OCI-LY3 (cell line): ENCODE measurements around the gene ADTRP.

Experiments used
- H2AFZ ChIP-seq: fragments of 200-600, 300-600 bp; shearing (Covaris generic); 2 replicates; pipeline ENCODE4 v1.6.0; 2014; ENCODE audit warnings: antibody characterized with exemption, low read depth, low read length
- H3K27ac ChIP-seq: fragments of 200-600, 300-600 bp; sonication (generic); 2 replicates; pipeline ENCODE4 v1.5.1; 2014; ENCODE audit warnings: mild to moderate bottlenecking, low read length, moderate library complexity, mixed read lengths
- H3K27me3 ChIP-seq: fragments of 200-600, 300-600 bp; sonication (generic); 2 replicates; pipeline ENCODE4 v1.6.1; 2014; ENCODE audit warnings: low read depth, low read length, mixed read lengths
- H3K36me3 ChIP-seq: fragments of 200-600, 300-600 bp; sonication (generic); replicated peaks from 2 replicates; pipeline ENCODE3; 2014; ENCODE audit warnings: low read depth, low read length, mixed read lengths
- H3K4me1 ChIP-seq: fragments of 300-600, 200-600 bp; sonication (generic); 2 replicates; pipeline ENCODE4 v1.6.1; 2014; ENCODE audit warnings: low read length, mixed read lengths
- H3K4me2 ChIP-seq: fragments of 200-600, 300-600 bp; sonication (generic); 2 replicates; pipeline ENCODE4 v1.6.1; 2014; ENCODE audit warnings: low read length, mixed read lengths
- H3K4me3 ChIP-seq: fragments of 300-600, 200-600 bp; sonication (generic); 2 replicates; pipeline ENCODE4 v1.5.1; 2014; ENCODE audit warnings: antibody characterized with exemption, mild to moderate bottlenecking, low read length, moderate library complexity
- H3K79me2 ChIP-seq: fragments of 300-600, 200-600 bp; shearing (Covaris generic); 2 replicates; pipeline ENCODE4 v1.6.1; 2014; ENCODE audit warnings: mild to moderate bottlenecking, low read length, mixed read lengths
- H3K9ac ChIP-seq: fragments of 300-600, 200-600 bp; shearing (Covaris generic); 2 replicates; pipeline ENCODE4 v1.6.0; 2014; ENCODE audit warnings: mild to moderate bottlenecking, low read length, moderate library complexity
- H3K9me3 ChIP-seq: fragments of 200-600, 300-600 bp; shearing (Covaris generic); 2 replicates; pipeline ENCODE4 v1.6.1; 2014; ENCODE audit warnings: low read length, mixed read lengths; ENCODE audit not compliant: insufficient read depth
- H4K20me1 ChIP-seq: fragments of 200-600, 300-600 bp; sonication (generic); 2 replicates; pipeline ENCODE4 v1.6.1; 2016; ENCODE audit warnings: low read length, mixed read lengths; ENCODE audit not compliant: insufficient read depth
- CTCF ChIP-seq: fragments of 200-600, 300-600 bp; sonication (generic); IDR thresholded peaks from 2 replicates; pipeline ENCODE4 v1.5.1; 2014; ENCODE audit warnings: antibody characterized with exemption, low read length, low read depth
- EZH2phosphoT487 ChIP-seq: fragments of 200-600 bp; shearing (Covaris generic); IDR thresholded peaks from 2 replicates; pipeline ENCODE4 v1.6.1; 2018; ENCODE audit warnings: antibody characterized with exemption, mixed run types, low read depth

Gene ADTRP

GRCh38 chr6:11718031-11718430 lies 60.6 kb downstream of the ADTRP start:
- H3K27ac ChIP-seq = no peak overlapping the region
- no peak overlapping the region for H3K9ac ChIP-seq
- H3K4me1 ChIP-seq = peaks cover 35% of the 10 kb centered on the region
- H3K4me2 ChIP-seq = no peak overlapping the region
- no peak overlapping the region for H3K4me3 ChIP-seq
- H4K20me1 ChIP-seq = no peaks in the 10 kb centered on the region
- no peaks in the 10 kb centered on the region for H3K36me3 ChIP-seq
- no peaks in the 10 kb centered on the region for H3K79me2 ChIP-seq
- TF ChIP-seq CTCF (no peak), EZH2phosphoT487 (no peak)
- no peaks in the 10 kb centered on the region for H3K9me3 ChIP-seq
- no peak overlapping the region for H2AFZ ChIP-seq
- no peaks in the 10 kb centered on the region for H3K27me3 ChIP-seq

- no peaks in the 10 kb centered on the region for H3K36me3 ChIP-seq
- peak overlapping the region; percentile 43; the same call in 1 of the 2 replicates for H3K4me3 ChIP-seq
- TF ChIP-seq CTCF (no peak), EZH2phosphoT487 (no peak)
- no peaks in the 10 kb centered on the region for H3K27me3 ChIP-seq
- peak overlapping the region; percentile 12; the same call in 1 of the 2 replicates for H3K9ac ChIP-seq
- no peak overlapping the region for H2AFZ ChIP-seq
- H3K27ac ChIP-seq = peak overlapping the region; percentile 63
- H3K4me2 ChIP-seq = peak overlapping the region; percentile 53
- H4K20me1 ChIP-seq = no peaks in the 10 kb centered on the region
- peaks cover 36% of the 10 kb centered on the region for H3K4me1 ChIP-seq
- H3K9me3 ChIP-seq = no peaks in the 10 kb centered on the region
- no peaks in the 10 kb centered on the region for H3K79me2 ChIP-seq
These were observed 63.8 kb downstream of the ADTRP start for GRCh38 chr6:11714798-11715285.

- Histone ChIP-seq H3K79me2 (no peaks in the 10 kb centered on the region), H3K27ac (peak overlapping the region; percentile 63), H3K9me3 (no peaks in the 10 kb centered on the region), H3K27me3 (no peaks in the 10 kb centered on the region), H3K4me3 (peak overlapping the region; percentile 43), H3K9ac (peak overlapping the region; percentile 12; the same call in 1 of the 2 replicates), H4K20me1 (no peaks in the 10 kb centered on the region), H3K4me1 (peaks cover 36% of the 10 kb centered on the region), H2AFZ (no peak overlapping the region), H3K36me3 (no peaks in the 10 kb centered on the region), H3K4me2 (peak overlapping the region; percentile 53)
- TF ChIP-seq EZH2phosphoT487 (no peak), CTCF (no peak)
These were observed 64.3 kb downstream of the ADTRP start for GRCh38 chr6:11714116-11714797.

GRCh38 chr6:11712760-11713159 lies 65.8 kb downstream of the ADTRP start:
- no peaks in the 10 kb centered on the region for H3K36me3 ChIP-seq
- H3K79me2 ChIP-seq = no peaks in the 10 kb centered on the region
- H3K27ac ChIP-seq = no peak overlapping the region
- TF ChIP-seq CTCF = no peak
- no peak for TF ChIP-seq EZH2phosphoT487
- no peaks in the 10 kb centered on the region for H3K9me3 ChIP-seq
- H3K4me3 ChIP-seq = no peak overlapping the region
- peak overlapping the region; percentile 53 for H3K4me2 ChIP-seq
- H2AFZ ChIP-seq = no peak overlapping the region
- no peaks in the 10 kb centered on the region for H4K20me1 ChIP-seq
- no peak overlapping the region for H3K9ac ChIP-seq
- H3K27me3 ChIP-seq = no peaks in the 10 kb centered on the region
- peaks cover 36% of the 10 kb centered on the region for H3K4me1 ChIP-seq
